Measurements from ENCODE around the gene CCDC88B. TPM values are rescaled to one million over a fixed set of nuclear protein-coding genes. Genes with fewer than 3 reads are reported as not detected.

CCDC88B gene
- total RNA-seq, 1 experiment from 2014 or later, result 11.2 TPM

- Histone ChIP-seq H2BK20ac (ENCODE audit: low read depth, low read length, poor library complexity, severe bottlenecking) (no peak within 1 kb of the TSS), H3K4me1 (ENCODE audit: insufficient read depth, low read length) (no peaks in the 10 kb centered on the region), H3K23me2 (ENCODE audit: insufficient read length, low read depth, low read length, poor library complexity, severe bottlenecking) (peaks cover 16% of the 10 kb centered on the region), H3K9me3 (ENCODE audit: control insufficient read depth, low read depth, low read length) (no peaks in the 10 kb centered on the region), H4K8ac (replicated peaks; ENCODE audit: insufficient read length, low read depth, low read length) (no peak within 1 kb of the TSS), H3K56ac (ENCODE audit: insufficient read length, low read depth, low read length) (no peak within 1 kb of the TSS), H2AK5ac (ENCODE audit: insufficient read length, low read length) (no peak within 1 kb of the TSS), H3K14ac (ENCODE audit: insufficient read depth, low read length) (no peak within 1 kb of the TSS), H3K4me2 (ENCODE audit: insufficient read depth, insufficient read length, low read length) (peak within 1 kb of the TSS; percentile 21), H3K23ac (ENCODE audit: insufficient read length, low read depth, low read length) (no peak within 1 kb of the TSS), H3K27ac (ENCODE audit: insufficient read length, low read depth, low read length) (no peak within 1 kb of the TSS), H2BK5ac (ENCODE audit: insufficient read length, low read length) (no peak within 1 kb of the TSS), H4K91ac (ENCODE audit: insufficient read length, low read depth, low read length) (no peak within 1 kb of the TSS), H3T11ph (ENCODE audit: low read length) (no peak within 1 kb of the TSS), H2BK15ac (ENCODE audit: low read depth, low read length) (no peak within 1 kb of the TSS), H2AFZ (ENCODE audit: low read length) (no peak within 1 kb of the TSS), H4K5ac (ENCODE audit: insufficient read length, low read depth, low read length) (no peak within 1 kb of the TSS), H2BK120ac (ENCODE audit: low read depth, low read length, poor library complexity, severe bottlenecking) (no peak within 1 kb of the TSS), H3K79me2 (ENCODE audit: insufficient read depth, low read length) (no peaks in the 10 kb centered on the region), H2BK12ac (ENCODE audit: insufficient read length, low read depth, low read length) (no peak within 1 kb of the TSS), H3K9ac (ENCODE audit: extremely low read depth, insufficient read length, low read length) (no peak within 1 kb of the TSS), H3K18ac (ENCODE audit: insufficient read length, low read depth, low read length) (no peak within 1 kb of the TSS), H3K27me3 (ENCODE audit: insufficient read depth, low read length) (peaks cover 55% of the 10 kb centered on the region), H3K4ac (ENCODE audit: low read depth, low read length) (no peak within 1 kb of the TSS), H3K79me1 (ENCODE audit: insufficient read depth, low read depth, low read length, poor library complexity, severe bottlenecking) (no peaks in the 10 kb centered on the region), H4K20me1 (ENCODE audit: control insufficient read depth, insufficient read depth, insufficient read length) (no peaks in the 10 kb centered on the region)
- TF ChIP-seq CTCF (conservative IDR thresholded peaks at IDR 0.05), result no peak
- no CpG with 5 or more reads among the region's 54 CpGs for WGBS (ENCODE audit: extremely low coverage, insufficient read length, low lambda C conversion rate)
- H3K9me3 Mint-ChIP-seq, result peaks cover 0 to 3% of the 10 kb centered on the region in 2 experiments; a peak in 2 of 5 replicates
- peaks cover 86% of the 10 kb centered on the region for H3K27me3 Mint-ChIP-seq (ENCODE audit: low read depth)
- no peak within 1 kb of the TSS for H3K27ac Mint-ChIP-seq
- H3K4me3 Mint-ChIP-seq, result peak within 1 kb of the TSS; percentile 54 to 82
- peaks cover 0 to 2% (median 0%) of the 10 kb centered on the region in 3 experiments; a peak in 2 of 7 replicates for H3K36me3 Mint-ChIP-seq (ENCODE audit: insufficient read depth in 1 of 3, low read depth in 3 of 3)
- peaks cover 12 to 29% of the 10 kb centered on the region in 2 experiments; a peak in 3 of 4 replicates for H3K4me1 Mint-ChIP-seq
- no peak for DNase-seq
These were observed 40.0 kb upstream of the CCDC88B start, which contains the start of gene CATSPERZ for GRCh38 chr11:64299847-64300648. TSS of gene CATSPERZ (plus strand) at chr11:64300358. CDS start at chr11:64300411, 53 bp downstream.

Measured in H9 (cell line).